HG03469 (cell line): ENCODE measurements around the gene RNF222.
"Not testable (repeated sequence)": the region's sequence is repeated elsewhere in the genome, so short reads cannot be mapped to it uniquely, and the experiment has no call there.

Experiments used
- ATAC-seq: cut with Tn5 transposase; IDR thresholded peaks from one replicate; pipeline ENCODE4 v1.9.1; 2021; ENCODE audit warnings: mild to moderate bottlenecking, moderate library complexity, moderate number of reproducible peaks; ENCODE audit not compliant: unreplicated experiment

Gene RNF222

DNA sequence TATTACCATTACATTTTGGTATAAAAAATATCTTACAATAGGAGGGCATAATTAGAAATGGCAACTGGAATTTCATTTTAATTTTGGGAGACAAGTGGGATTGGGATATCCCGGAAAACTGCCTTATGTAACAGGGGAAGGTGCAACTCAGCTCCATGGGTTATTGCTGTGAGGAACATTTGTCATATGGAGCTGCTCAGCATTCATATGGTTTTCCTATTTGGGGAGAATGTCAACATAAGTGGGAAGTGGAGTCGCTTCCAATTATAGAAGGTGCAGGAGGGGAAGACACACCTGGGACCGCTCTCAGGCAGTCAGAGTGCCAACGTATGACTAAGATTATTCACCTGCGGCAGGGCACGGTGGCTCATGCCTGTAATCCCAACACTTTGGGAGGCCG lies 47.3 kb downstream of the RNF222 start:
- ATAC-seq: no peak

DNA sequence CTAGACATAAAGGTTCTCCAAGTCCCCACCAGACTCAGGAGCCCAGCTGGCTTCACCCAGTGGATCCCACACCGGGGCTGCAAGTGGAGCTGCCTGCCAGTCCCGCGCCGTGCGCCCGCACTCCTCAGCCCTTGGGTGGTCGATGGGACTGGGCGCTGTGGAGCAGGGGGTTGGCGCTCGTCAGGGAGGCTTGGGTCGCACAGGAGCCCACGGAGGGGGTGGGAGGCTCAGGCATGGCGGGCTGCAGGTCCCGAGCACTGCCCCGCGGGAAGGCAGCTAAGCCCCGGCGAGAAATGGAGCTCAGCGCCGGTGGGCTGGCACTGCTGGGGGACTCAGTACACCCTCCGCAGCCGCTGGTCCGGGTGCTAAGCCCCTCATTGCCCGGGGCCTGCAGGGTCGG lies 50.6 kb downstream of the RNF222 start:
- not testable (repeated sequence) for ATAC-seq

DNA sequence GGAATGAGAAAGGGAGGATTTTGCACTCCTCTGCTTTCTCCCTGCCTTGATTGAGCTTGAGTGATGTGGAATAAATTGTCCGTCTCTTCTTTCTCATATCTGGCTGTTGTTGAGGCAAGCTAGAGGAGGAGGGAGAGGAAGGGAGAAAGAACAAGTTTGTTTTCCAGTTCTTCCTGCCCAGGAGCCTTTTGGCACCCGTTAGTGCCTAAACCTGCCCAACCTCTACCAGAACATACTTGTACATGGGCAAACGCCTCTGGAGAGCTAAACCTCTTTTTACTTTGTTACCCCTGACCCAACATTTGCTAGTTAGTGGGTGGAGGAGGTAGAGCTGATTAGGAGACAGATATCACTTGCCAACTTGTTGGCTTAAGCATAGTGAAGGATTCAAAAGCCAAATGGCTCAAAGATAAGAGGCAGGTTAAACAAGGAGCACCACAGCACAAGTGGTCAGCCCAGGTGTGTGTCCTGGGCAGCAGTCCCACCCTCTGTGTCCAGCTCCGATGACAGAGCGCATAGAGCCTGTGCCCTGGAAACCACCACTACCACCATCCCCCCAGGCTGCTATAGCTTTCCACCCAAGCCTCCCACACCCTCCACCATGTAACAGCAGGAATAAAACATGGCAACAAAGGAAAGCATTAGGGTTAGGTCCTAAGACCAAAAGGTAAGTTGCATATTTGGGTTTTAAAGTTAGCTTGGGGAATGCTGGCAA lies 51.5 kb downstream of the RNF222 start:
- ATAC-seq: no peak

DNA sequence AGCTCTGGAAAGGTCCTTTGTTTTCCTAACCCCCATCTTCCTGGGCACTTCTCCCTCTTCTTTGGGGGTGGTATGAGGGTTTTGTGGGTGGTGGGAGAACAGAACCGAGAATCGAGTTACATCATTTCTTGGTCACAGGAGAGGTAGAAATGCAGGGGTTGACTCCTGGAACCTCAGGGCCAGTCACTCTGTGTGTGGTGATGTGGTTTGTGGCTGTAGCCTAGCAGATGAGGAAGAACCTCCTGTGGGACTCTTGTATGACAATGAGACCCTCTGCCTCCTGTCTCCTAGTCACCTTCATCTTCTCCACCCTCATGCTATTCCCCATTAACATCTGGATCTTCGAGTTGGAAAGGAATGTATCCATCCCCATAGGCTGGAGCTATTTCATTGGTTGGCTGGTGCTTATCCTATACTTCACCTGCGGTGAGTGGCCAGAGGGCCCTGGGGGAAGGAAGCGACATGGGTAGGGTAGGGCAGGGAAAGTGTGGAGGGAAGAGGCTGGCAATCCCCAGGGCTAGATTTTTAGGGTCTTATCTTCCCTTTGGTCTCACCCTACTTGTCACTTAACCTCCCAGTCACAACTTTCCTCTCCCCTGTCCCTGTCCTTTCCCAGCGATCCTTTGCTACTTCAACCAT lies 52.5 kb downstream of the RNF222 start:
- ATAC-seq: no peak

DNA sequence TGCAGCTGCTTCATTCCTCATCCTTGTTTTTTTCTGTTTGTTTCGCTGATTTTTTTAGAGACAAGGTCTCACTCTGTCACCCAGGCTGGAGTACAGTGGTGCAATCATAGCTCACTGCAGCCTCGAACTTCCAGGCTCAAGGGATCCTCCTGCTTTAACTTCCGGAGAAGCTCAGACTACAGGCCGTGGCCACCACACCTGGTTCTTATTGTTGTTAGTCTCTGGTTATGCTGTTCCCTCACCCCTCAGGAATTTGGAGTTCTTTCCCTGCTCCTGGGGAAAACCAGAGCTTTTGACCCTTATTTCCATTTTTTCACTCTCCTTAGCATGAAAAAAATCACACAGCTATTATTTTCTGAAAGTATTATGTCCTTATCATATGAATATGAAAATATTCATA lies 56.2 kb downstream of the RNF222 start:
- ATAC-seq: no peak
